Smooth muscle cell (in vitro differentiated cells): ENCODE results near the gene CSF2. TPM values are rescaled to one million over a fixed set of nuclear protein-coding genes. Genes with fewer than 3 reads are reported as not detected.

Source experiments
- DNase-seq: peaks from one replicate; lab custom pipeline; 2025; ENCODE audit not compliant: unreplicated experiment; lab: John Stamatoyannopoulos, UW
- H2AFZ ChIP-seq: fragments of 200-600 bp; sonication (generic); 2 replicates; pipeline ENCODE4 v1.6.0; 2016; ENCODE audit warnings: antibody characterized with exemption, low read depth, mild to moderate bottlenecking
- H3F3A ChIP-seq: fragments of 200-600 bp; sonication (generic); 2 replicates; pipeline ENCODE4 v1.6.0; 2017; ENCODE audit warnings: antibody characterized with exemption, low read depth
- H3K27ac ChIP-seq: fragments of 200-600 bp; sonication (generic); 2 replicates; pipeline ENCODE4 v1.5.1; 2016; ENCODE audit warnings: low read depth, mild to moderate bottlenecking
- H3K27me3 ChIP-seq: fragments of 200-600 bp; sonication (generic); 2 replicates; pipeline ENCODE4 v1.6.1; 2016; ENCODE audit warnings: low read depth, mild to moderate bottlenecking
- H3K36me3 ChIP-seq: fragments of 200-600 bp; sonication (generic); 2 replicates; pipeline ENCODE4 v1.5.1; 2016; ENCODE audit warnings: low read depth
- H3K4me1 ChIP-seq: fragments of 200-600 bp; sonication (generic); 2 replicates; pipeline ENCODE4 v1.5.1; 2016; ENCODE audit warnings: low read depth
- H3K4me2 ChIP-seq: fragments of 200-600 bp; sonication (generic); 2 replicates; pipeline ENCODE4 v1.6.0; 2016; ENCODE audit warnings: mild to moderate bottlenecking
- H3K4me3 ChIP-seq: fragments of 200-600 bp; sonication (generic); 2 replicates; pipeline ENCODE4 v1.5.1; 2016; ENCODE audit warnings: mild to moderate bottlenecking
- H3K79me2 ChIP-seq: fragments of 200-600 bp; sonication (generic); 2 replicates; pipeline ENCODE4 v1.6.0; 2016; ENCODE audit warnings: low read depth, mild to moderate bottlenecking
- H3K9ac ChIP-seq: fragments of 200-600 bp; sonication (generic); 2 replicates; pipeline ENCODE4 v1.6.0; 2016; ENCODE audit warnings: low read depth
- H3K9me3 ChIP-seq: fragments of 200-600 bp; sonication (generic); replicated peaks from 2 replicates; pipeline ENCODE4 v1.5.1; 2016; ENCODE audit warnings: low read depth
- H4K20me1 ChIP-seq: fragments of 200-600 bp; sonication (generic); 2 replicates; pipeline ENCODE4 v1.6.0; 2016; ENCODE audit warnings: low read depth
- CTCF ChIP-seq: fragments of 200-600 bp; sonication (generic); IDR thresholded peaks from 2 replicates; pipeline ENCODE4 v1.5.1; 2017; ENCODE audit warnings: borderline replicate concordance, mild to moderate bottlenecking, antibody characterized with exemption; ENCODE audit not compliant: insufficient read depth, poor library complexity, severe bottlenecking
- WGBS: methylation state at CpG from one replicate; pipeline ENCODE4 v1.1.7; 2016; ENCODE audit warnings: low lambda C conversion rate; 5-methylcytosine and 5-hydroxymethylcytosine counted together
- polyA plus RNA-seq: library from polyadenylated mRNA; unstranded; fragments of >200 nt; fragmentation: Nextera tagmentation; extraction: Ambion mirVana; gene quantifications from 2 replicates; pipeline ENCODE4 v1.2.1, GENCODE V29; 2016
- total RNA-seq: library from RNA; depleted of rRNA; stranded (reverse); fragments of >200 nt; gene quantifications from 2 replicates; pipeline ENCODE4 v1.2.3, GENCODE V29; 2014

CSF2 gene
- total and polyA plus RNA-seq, 2 experiments from 2014 or later: not detected

- H3F3A ChIP-seq: no peaks in the 10 kb centered on the region
- 87% methylated on average over 4 of the region's 4 CpGs for whole genome bisulfite sequencing
- TF ChIP-seq CTCF: no peak
Observed at GRCh38 chr5:132083071-132083678, 9.6 kb downstream of the CSF2 start.

GRCh38 chr5:132085686-132086085 lies 12.1 kb downstream of the CSF2 start:
- Histone ChIP-seq H3K79me2 (no peaks in the 10 kb centered on the region), H3K9me3 (no peaks in the 10 kb centered on the region), H3K36me3 (no peaks in the 10 kb centered on the region), H3K27me3 (no peaks in the 10 kb centered on the region), H3K4me1 (no peaks in the 10 kb centered on the region), H4K20me1 (no peaks in the 10 kb centered on the region), H3K4me2 (no peak overlapping the region), H3K27ac (no peak overlapping the region), H3K9ac (no peak overlapping the region), H2AFZ (no peak overlapping the region), H3F3A (no peaks in the 10 kb centered on the region), H3K4me3 (no peak overlapping the region)
- TF ChIP-seq CTCF: no peak
- no peak for DNase-seq
- 97% methylated on average over 4 of the region's 4 CpGs for WGBS

More at GRCh38 chr5:132083071-132083678, 9.6 kb downstream of the CSF2 start:
- Histone ChIP-seq H3K27ac (no peak overlapping the region), H3K9ac (no peak overlapping the region), H3K36me3 (no peaks in the 10 kb centered on the region), H3K27me3 (no peaks in the 10 kb centered on the region), H3K4me1 (no peaks in the 10 kb centered on the region), H3K9me3 (no peaks in the 10 kb centered on the region), H2AFZ (no peak overlapping the region), H3K79me2 (no peaks in the 10 kb centered on the region), H3K4me3 (no peak overlapping the region), H4K20me1 (no peaks in the 10 kb centered on the region), H3K4me2 (no peak overlapping the region)
- DNase-seq: no peak

- Histone ChIP-seq H3K9ac (no peak overlapping the region), H3K4me2 (no peak overlapping the region), H3K27ac (no peak overlapping the region), H3K36me3 (no peaks in the 10 kb centered on the region), H3F3A (no peaks in the 10 kb centered on the region), H3K4me1 (no peaks in the 10 kb centered on the region), H3K9me3 (no peaks in the 10 kb centered on the region), H2AFZ (no peak overlapping the region), H3K4me3 (no peak overlapping the region), H4K20me1 (no peaks in the 10 kb centered on the region), H3K79me2 (no peaks in the 10 kb centered on the region), H3K27me3 (no peaks in the 10 kb centered on the region)
- TF ChIP-seq CTCF: no peak
- 33% methylated on average over 2 of the region's 2 CpGs for WGBS
- no peak for DNase-seq
Observed at GRCh38 chr5:132086277-132086794, 12.7 kb downstream of the CSF2 start.

GRCh38 chr5:132087176-132087575 lies 13.6 kb downstream of the CSF2 start:
- Histone ChIP-seq H2AFZ (no peak overlapping the region), H4K20me1 (no peaks in the 10 kb centered on the region), H3K4me2 (no peak overlapping the region), H3K27me3 (no peaks in the 10 kb centered on the region), H3K79me2 (no peaks in the 10 kb centered on the region), H3K4me1 (no peaks in the 10 kb centered on the region), H3F3A (no peaks in the 10 kb centered on the region), H3K9me3 (no peaks in the 10 kb centered on the region), H3K27ac (no peak overlapping the region), H3K4me3 (no peak overlapping the region), H3K36me3 (no peaks in the 10 kb centered on the region), H3K9ac (no peak overlapping the region)
- no peak for TF ChIP-seq CTCF
- WGBS: 95% methylated on average over 6 of the region's 6 CpGs
- DNase-seq: no peak
